Osteocyte (in vitro differentiated cells): Measurements from ENCODE around the gene FAH. TPM values are rescaled to one million over a fixed set of nuclear protein-coding genes. Genes with fewer than 3 reads are reported as not detected.

Source experiments
- DNase-seq: peaks from one replicate; pipeline ENCODE4 v3.0.0; 2021; ENCODE audit warnings: mixed read lengths; ENCODE audit not compliant: unreplicated experiment; ENCODE audit errors: extremely low spot score
- H3K27ac Mint-ChIP-seq: one replicate; pipeline ENCODE4 v1.8.0; 2021; ENCODE audit warnings: mild to moderate bottlenecking, mixed read lengths; ENCODE audit not compliant: unreplicated experiment
- H3K27me3 Mint-ChIP-seq: one replicate; pipeline ENCODE4 v1.8.0; 2021; ENCODE audit warnings: mixed read lengths; ENCODE audit not compliant: unreplicated experiment
- H3K36me3 Mint-ChIP-seq: one replicate; pipeline ENCODE4 v1.8.0; 2021; ENCODE audit warnings: mixed read lengths; ENCODE audit not compliant: unreplicated experiment
- H3K4me1 Mint-ChIP-seq: one replicate; pipeline ENCODE4 v1.8.0; 2021; ENCODE audit warnings: mixed read lengths; ENCODE audit not compliant: unreplicated experiment
- H3K4me3 Mint-ChIP-seq: one replicate; pipeline ENCODE4 v1.8.0; 2021; ENCODE audit warnings: mild to moderate bottlenecking, moderate library complexity, mixed read lengths; ENCODE audit not compliant: unreplicated experiment
- H3K9me3 Mint-ChIP-seq: one replicate; pipeline ENCODE4 v1.8.0; 2021; ENCODE audit warnings: mixed read lengths; ENCODE audit not compliant: unreplicated experiment
- total RNA-seq: library from RNA; stranded (reverse); gene quantifications from 2 replicates; pipeline ENCODE4 v1.2.1, GENCODE V29; 2021
- TF ChIP-seq, protein P1 (sequence below): fragments of 200-600 bp; sonication (generic); IDR thresholded peaks from 2 replicates; pipeline ENCODE4 v1.5.0; 2021; ENCODE audit warnings: antibody characterized with exemption, mild to moderate bottlenecking, moderate library complexity

Gene FAH
- total RNA-seq, 1 donor from 2014 or later, result 9.5 TPM

DNA sequence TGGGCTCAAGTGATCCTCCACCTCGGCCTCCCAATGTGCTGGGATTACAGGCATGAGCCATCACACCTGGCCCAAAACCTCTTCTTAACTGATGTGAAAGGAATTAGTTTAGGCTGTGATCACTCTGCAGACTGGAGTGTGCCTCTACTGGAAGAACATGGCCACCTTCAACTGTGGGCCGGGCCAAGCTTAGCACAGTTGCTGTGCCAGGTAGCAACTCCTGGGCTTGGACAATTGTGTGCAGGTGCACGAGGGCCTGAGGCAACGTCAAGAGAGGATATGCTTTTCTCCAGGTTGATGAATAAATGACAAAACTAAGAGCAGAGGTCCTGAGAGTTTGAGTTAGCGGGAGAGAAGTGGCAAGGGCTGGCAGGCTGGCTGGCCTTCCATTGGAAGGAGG lies 6.5 kb downstream of the FAH start:
- TF ChIP-seq, protein P1, sequence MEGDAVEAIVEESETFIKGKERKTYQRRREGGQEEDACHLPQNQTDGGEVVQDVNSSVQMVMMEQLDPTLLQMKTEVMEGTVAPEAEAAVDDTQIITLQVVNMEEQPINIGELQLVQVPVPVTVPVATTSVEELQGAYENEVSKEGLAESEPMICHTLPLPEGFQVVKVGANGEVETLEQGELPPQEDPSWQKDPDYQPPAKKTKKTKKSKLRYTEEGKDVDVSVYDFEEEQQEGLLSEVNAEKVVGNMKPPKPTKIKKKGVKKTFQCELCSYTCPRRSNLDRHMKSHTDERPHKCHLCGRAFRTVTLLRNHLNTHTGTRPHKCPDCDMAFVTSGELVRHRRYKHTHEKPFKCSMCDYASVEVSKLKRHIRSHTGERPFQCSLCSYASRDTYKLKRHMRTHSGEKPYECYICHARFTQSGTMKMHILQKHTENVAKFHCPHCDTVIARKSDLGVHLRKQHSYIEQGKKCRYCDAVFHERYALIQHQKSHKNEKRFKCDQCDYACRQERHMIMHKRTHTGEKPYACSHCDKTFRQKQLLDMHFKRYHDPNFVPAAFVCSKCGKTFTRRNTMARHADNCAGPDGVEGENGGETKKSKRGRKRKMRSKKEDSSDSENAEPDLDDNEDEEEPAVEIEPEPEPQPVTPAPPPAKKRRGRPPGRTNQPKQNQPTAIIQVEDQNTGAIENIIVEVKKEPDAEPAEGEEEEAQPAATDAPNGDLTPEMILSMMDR, result no peak
- no peak overlapping the region for H3K4me3 Mint-ChIP-seq
- no peaks in the 10 kb centered on the region for H3K9me3 Mint-ChIP-seq
- peak; percentile 64 for DNase-seq
- H3K27me3 Mint-ChIP-seq, result no peaks in the 10 kb centered on the region
- peaks cover 7% of the 10 kb centered on the region for H3K36me3 Mint-ChIP-seq
- peaks cover 12% of the 10 kb centered on the region for H3K4me1 Mint-ChIP-seq
- H3K27ac Mint-ChIP-seq, result no peak overlapping the region

DNA sequence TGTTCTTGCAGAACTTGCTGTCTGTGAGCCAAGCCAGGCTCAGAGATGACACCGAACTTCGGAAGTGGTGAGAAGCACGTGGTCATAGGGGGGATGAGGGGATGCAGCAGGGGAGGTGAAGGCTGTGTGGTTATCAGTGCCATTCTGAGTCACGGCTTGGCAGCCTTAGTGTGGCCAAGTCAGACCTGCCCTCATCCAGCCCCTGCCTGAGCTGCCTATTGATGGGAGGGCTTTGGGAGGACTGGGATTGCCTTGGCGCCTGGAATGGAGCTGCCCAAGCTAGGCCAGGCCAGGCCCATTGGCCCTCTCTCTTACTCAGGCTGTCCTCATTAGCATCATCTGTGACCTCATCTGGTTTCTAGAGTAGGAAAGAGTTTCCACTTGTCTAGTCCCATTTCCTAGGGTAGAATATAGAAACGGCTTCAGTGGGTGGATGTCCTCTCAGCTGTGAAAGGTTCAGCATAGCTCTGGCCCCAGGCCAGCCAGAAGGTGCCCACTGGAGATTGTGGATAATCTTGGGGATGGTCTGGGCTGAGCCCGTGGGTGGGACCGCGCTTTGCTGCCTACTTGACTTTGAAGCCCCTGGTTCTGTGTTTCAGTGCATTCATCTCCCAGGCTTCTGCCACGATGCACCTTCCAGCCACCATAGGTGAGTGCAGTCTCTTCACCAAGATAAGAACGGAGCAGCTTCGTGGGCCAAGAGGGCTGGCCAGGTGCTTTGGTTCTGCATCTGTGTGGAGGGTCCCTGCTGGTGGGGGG lies 7.2 kb downstream of the FAH start:
- Mint-ChIP-seq H3K36me3 (peaks cover 7% of the 10 kb centered on the region), H3K4me1 (peaks cover 12% of the 10 kb centered on the region), H3K27ac (peak overlapping the region; percentile 65), H3K9me3 (no peaks in the 10 kb centered on the region), H3K27me3 (no peaks in the 10 kb centered on the region), H3K4me3 (no peak overlapping the region)
- TF ChIP-seq, protein P1, result no peak
- DNase-seq, result peak; percentile 77

DNA sequence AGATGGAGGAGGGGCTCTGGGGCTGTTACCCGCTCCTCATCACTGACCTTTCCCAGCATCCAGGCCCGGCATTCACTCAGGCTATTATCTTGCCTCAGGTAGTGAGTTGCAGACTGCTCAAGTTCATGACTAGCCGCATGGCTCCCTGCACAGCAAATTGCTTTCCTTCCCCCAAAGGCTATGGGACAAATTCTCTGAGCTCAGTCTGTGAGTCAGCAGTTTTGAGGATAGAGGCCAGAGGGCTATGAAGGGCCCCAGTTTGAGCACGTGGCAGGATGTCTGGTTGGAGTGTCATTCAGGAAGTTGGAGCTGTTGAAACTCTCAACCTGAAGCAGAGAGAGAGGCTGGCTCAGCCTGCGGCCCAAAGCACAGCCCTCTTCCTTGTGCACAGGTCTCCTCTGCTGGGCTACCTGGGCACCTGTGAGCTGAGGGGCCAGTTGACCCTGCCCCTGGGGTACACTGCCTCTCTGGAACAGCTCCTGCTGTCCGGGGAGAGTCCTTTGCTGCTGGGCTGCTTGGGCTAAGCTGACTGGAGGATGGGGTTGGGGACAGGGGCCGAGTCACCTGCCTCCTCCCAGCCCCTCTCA lies 7.9 kb downstream of the FAH start:
- Mint-ChIP-seq H3K27ac (peak overlapping the region; percentile 65), H3K9me3 (no peaks in the 10 kb centered on the region), H3K27me3 (no peaks in the 10 kb centered on the region), H3K4me3 (no peak overlapping the region), H3K36me3 (peaks cover 7% of the 10 kb centered on the region), H3K4me1 (peaks cover 12% of the 10 kb centered on the region)
- TF ChIP-seq, protein P1, result no peak
- DNase-seq, result peak; percentile 77

DNA sequence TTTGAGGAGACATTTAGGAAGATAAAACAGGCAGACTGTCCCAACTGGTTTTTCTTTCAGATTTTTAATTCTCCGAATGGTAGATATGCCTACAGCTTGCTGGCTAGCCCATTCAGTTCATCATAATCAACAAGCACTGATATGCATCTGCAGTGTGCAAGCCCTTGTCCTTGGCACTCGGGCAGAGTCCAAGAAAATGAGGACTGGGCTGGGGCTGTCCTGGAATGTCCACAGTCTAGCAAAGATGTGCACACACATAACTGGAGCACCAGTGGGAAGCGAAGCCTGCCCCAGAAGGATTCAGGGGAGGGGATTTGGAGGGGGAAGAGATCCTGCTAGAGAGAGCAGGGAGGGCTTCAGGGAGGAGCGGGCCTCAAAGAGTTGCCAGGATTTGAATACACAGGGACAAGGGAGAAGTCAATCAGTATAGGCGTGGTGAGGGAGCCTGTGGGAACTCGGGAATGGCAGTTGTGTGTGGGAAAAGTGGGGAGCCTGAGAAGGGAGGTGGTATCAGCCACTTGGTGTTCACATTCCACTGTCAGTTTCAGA lies 8.7 kb downstream of the FAH start:
- Mint-ChIP-seq H3K27me3 (no peaks in the 10 kb centered on the region), H3K4me3 (no peak overlapping the region), H3K27ac (no peak overlapping the region), H3K4me1 (peaks cover 12% of the 10 kb centered on the region), H3K9me3 (no peaks in the 10 kb centered on the region), H3K36me3 (peaks cover 7% of the 10 kb centered on the region)
- TF ChIP-seq, protein P1, result no peak
- peak; percentile 59 for DNase-seq

DNA sequence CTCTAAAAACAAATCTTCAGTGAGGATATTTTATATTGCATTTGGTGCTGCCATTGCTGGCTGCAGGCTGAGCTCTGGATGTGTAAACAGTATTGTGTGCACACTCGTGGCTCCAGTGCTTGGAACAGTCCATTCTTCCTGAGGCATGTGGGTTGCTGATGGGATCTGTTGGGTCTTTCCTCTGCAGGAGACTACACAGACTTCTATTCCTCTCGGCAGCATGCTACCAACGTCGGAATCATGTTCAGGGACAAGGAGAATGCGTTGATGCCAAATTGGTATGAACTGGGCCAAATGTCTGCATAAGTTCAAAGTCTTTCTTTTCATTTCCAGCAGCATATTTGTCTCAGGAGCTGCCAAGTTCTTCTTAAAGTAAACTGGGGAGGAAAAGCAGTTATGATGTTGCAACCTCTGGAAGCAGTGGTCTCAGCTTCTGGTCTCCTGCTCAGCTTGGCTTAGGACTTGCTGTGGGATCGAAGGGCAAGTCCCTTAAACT lies 9.3 kb downstream of the FAH start:
- peak; percentile 54 for DNase-seq
- no peaks in the 10 kb centered on the region for H3K27me3 Mint-ChIP-seq
- peaks cover 7% of the 10 kb centered on the region for H3K36me3 Mint-ChIP-seq
- no peak overlapping the region for H3K27ac Mint-ChIP-seq
- H3K4me3 Mint-ChIP-seq, result no peak overlapping the region
- TF ChIP-seq, protein P1, result no peak
- no peaks in the 10 kb centered on the region for H3K9me3 Mint-ChIP-seq
- peaks cover 12% of the 10 kb centered on the region for H3K4me1 Mint-ChIP-seq
